Progenitor cell of endocrine pancreas (in vitro differentiated cells): ENCODE measurements around the gene PPP2R3B. TPM values are rescaled to one million over a fixed set of nuclear protein-coding genes. Genes with fewer than 3 reads are reported as not detected.
"Not testable (repeated sequence)": the region's sequence is repeated elsewhere in the genome, so short reads cannot be mapped to it uniquely, and the experiment has no call there.

ENCODE experiments used
- DNase-seq: peaks from one replicate; pipeline ENCODE4 v3.0.0; 2021; ENCODE audit warnings: low spot score; ENCODE audit not compliant: unreplicated experiment
- H3K27ac Mint-ChIP-seq: 2 replicates; pipeline ENCODE4 v1.8.0; 2021; ENCODE audit warnings: mild to moderate bottlenecking, moderate library complexity, mixed read lengths
- H3K27me3 Mint-ChIP-seq: 2 replicates; pipeline ENCODE4 v1.8.0; 2021; ENCODE audit warnings: mixed read lengths
- H3K36me3 Mint-ChIP-seq: 2 replicates; pipeline ENCODE4 v1.8.0; 2022; ENCODE audit warnings: mixed read lengths; ENCODE audit not compliant: insufficient read depth
- H3K4me1 Mint-ChIP-seq: 2 replicates; pipeline ENCODE4 v1.8.0; 2021; ENCODE audit warnings: low read depth, mixed read lengths
- H3K4me3 Mint-ChIP-seq: 2 replicates; pipeline ENCODE4 v1.8.0; 2021; ENCODE audit warnings: low read depth, mild to moderate bottlenecking, moderate library complexity, mixed read lengths
- H3K9me3 Mint-ChIP-seq: 2 replicates; pipeline ENCODE4 v1.8.0; 2021; ENCODE audit warnings: low read depth, mixed read lengths
- total RNA-seq: library from RNA; stranded (reverse); gene quantifications from 2 replicates; pipeline ENCODE4 v1.2.1, GENCODE V29; 2021
- TF ChIP-seq, protein P1 (sequence below): fragments of 200-600 bp; sonication (generic); IDR thresholded peaks from one replicate; pipeline ENCODE4 v1.5.0; 2021; ENCODE audit warnings: antibody characterized with exemption, mild to moderate bottlenecking; ENCODE audit not compliant: unreplicated experiment

The PPP2R3B gene
- total RNA-seq, 1 donor from 2014 or later = 72.6 TPM

DNA sequence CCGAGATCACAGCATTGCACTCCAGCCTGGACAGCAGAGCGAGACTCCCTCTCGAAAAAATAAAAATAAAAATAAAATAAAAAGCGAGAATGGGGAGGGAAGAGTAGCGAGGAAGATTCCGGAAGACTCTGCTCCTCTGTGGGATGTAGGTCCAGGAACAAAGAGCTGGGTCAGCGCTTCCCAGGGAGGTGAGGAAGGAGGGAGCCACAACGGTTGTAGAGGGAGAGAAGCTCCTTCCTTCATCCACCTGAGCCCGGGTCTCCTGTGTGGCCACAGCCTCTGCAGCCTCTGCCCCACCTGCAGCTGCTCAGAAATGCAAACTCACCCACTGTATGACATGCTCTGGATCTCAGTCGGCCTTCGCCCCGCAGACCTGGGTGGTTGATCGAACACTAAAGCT lies 3.8 kb upstream of the PPP2R3B start:
- H3K27me3 Mint-ChIP-seq = no peaks in the 10 kb centered on the region
- H3K36me3 Mint-ChIP-seq = no peaks in the 10 kb centered on the region
- H3K4me3 Mint-ChIP-seq = no peak overlapping the region
- H3K9me3 Mint-ChIP-seq = no peaks in the 10 kb centered on the region
- H3K27ac Mint-ChIP-seq = no peak overlapping the region
- H3K4me1 Mint-ChIP-seq = peaks cover 2% of the 10 kb centered on the region
- TF ChIP-seq, protein P1, sequence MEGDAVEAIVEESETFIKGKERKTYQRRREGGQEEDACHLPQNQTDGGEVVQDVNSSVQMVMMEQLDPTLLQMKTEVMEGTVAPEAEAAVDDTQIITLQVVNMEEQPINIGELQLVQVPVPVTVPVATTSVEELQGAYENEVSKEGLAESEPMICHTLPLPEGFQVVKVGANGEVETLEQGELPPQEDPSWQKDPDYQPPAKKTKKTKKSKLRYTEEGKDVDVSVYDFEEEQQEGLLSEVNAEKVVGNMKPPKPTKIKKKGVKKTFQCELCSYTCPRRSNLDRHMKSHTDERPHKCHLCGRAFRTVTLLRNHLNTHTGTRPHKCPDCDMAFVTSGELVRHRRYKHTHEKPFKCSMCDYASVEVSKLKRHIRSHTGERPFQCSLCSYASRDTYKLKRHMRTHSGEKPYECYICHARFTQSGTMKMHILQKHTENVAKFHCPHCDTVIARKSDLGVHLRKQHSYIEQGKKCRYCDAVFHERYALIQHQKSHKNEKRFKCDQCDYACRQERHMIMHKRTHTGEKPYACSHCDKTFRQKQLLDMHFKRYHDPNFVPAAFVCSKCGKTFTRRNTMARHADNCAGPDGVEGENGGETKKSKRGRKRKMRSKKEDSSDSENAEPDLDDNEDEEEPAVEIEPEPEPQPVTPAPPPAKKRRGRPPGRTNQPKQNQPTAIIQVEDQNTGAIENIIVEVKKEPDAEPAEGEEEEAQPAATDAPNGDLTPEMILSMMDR = no peak
- no peak for DNase-seq

DNA sequence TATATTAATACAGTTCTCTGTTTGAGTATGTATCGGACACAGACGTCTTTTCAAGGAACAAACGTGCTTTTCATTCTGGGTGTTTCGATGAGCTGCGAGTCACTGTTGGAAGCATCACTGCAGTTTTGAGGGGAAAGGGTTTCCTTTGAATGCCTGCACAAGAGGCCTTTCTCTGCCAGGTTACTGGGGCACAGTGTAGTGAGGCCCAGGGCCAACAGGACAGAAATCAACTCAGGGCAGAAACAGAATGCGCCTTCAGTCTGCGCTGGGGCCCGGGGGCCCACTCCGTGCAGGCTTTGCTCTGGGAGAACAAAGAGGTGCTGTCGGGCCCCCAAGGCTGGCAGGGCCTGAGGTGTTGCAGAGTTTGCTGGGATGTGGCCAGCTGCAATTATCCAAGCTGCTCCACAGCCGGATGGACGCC lies 2.3 kb upstream of the PPP2R3B start:
- TF ChIP-seq, protein P1 = no peak
- H3K27ac Mint-ChIP-seq = no peak overlapping the region
- no peaks in the 10 kb centered on the region for H3K9me3 Mint-ChIP-seq
- H3K4me3 Mint-ChIP-seq = no peak overlapping the region
- no peaks in the 10 kb centered on the region for H3K27me3 Mint-ChIP-seq
- H3K4me1 Mint-ChIP-seq = peaks cover 2% of the 10 kb centered on the region
- H3K36me3 Mint-ChIP-seq = no peaks in the 10 kb centered on the region
- no peak for DNase-seq

DNA sequence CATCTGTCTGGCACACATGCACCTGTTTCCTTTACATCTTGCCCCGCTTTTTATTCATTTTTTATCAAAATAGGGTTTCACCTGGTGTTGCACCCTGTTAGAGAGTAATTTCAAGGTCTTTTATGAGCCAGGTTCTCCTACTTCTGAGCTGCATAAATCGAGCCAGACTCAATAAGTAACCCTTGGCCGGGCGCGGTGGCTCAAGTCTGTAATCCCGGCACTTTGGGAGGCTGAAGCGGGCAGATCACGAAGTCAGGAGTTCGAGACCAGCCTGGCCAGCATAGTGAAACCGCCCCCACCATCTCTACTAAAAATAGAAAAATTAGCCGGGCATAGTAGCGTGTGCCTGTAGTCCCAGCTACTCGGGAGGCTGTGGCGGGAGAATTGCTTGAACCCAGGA lies 1.0 kb upstream of the PPP2R3B start:
- H3K4me3 Mint-ChIP-seq = peak overlapping the region; percentile 96
- no peaks in the 10 kb centered on the region for H3K27me3 Mint-ChIP-seq
- no peaks in the 10 kb centered on the region for H3K36me3 Mint-ChIP-seq
- no peak for DNase-seq
- H3K9me3 Mint-ChIP-seq = no peaks in the 10 kb centered on the region
- peaks cover 2% of the 10 kb centered on the region for H3K4me1 Mint-ChIP-seq
- H3K27ac Mint-ChIP-seq = peak overlapping the region; percentile 100
- TF ChIP-seq, protein P1 = no peak

DNA sequence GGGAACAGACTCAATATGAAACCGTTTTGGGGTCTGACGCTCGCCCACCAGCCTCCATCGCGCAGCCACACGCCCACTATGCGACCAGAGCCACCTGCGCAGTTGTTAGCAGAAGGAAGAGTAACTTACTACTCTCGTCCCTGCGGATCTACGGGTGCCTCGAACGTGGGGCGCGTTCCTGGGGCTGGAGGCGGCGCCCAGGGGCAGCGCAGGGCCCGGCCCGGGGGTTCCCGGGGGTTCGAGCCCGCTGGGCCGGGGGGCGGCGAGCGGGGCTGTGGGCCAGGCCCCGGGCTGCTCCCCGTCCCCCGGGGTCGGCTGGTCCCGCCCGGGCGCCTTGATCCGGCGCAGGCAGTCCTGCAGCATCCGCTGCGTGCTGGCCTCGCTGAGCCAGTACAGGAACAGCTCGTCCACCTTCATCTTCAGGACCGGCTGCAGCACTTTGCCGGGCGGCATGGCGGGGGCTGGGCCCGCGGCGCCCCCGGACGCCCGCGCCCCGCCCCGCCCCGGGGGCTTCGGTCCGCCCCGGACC lies 404 bp downstream of the PPP2R3B start:
- Mint-ChIP-seq H3K4me3 (peak overlapping the region; percentile 63), H3K9me3 (no peaks in the 10 kb centered on the region), H3K36me3 (no peaks in the 10 kb centered on the region), H3K4me1 (peaks cover 2% of the 10 kb centered on the region), H3K27me3 (no peaks in the 10 kb centered on the region), H3K27ac (no peak overlapping the region)
- TF ChIP-seq, protein P1 = no peak
- DNase-seq = no peak

DNA sequence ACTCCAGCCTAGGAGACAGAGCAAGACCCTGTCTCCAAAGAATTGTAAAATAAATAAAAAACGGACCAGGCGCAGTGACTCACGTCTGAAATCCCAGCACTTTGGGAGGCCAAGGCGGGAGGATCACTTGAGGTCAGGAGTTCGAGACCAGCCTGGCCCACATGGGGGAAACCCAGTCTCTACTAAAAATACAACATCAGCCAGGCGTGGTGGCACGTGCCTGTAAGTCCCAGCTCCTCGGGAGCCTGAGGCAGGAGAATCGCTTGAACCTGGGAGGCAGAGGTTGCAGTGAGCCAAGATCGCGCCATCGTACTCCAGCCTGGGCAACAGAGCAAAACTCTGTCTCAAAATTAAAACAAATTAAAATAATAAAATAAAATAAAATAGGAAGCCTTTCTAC lies 971 bp downstream of the PPP2R3B start:
- H3K4me1 Mint-ChIP-seq = not testable (repeated sequence)

DNA sequence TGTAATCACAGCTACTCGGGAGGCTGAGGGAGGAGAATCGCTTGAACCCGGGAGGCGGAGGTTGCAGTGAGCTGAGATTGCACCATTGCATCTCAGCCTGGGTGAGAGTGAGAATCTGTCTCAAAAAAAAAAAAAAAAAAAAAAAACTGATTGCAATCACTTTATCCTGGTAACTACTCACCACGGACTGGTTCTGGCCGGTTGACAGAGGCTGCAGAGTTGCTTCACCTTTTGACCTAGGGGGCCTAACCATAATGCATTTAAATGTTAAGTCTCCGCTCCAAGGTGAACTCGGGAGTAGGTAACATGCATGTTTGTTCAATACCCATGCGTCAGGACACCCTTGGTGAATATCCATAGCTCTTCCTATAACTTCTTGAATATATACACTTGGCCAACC lies 1.8 kb downstream of the PPP2R3B start:
- Mint-ChIP-seq H3K27me3 (no peaks in the 10 kb centered on the region), H3K9me3 (no peaks in the 10 kb centered on the region), H3K36me3 (no peaks in the 10 kb centered on the region), H3K27ac (no peak overlapping the region), H3K4me1 (peaks cover 2% of the 10 kb centered on the region), H3K4me3 (peak overlapping the region; percentile 14)
- TF ChIP-seq, protein P1 = no peak
- DNase-seq = no peak

More for the DNA sequence above, 971 bp downstream of the PPP2R3B start:
- not testable (repeated sequence) for DNase-seq, H3K36me3 Mint-ChIP-seq, H3K27ac Mint-ChIP-seq, H3K9me3 Mint-ChIP-seq, H3K27me3 Mint-ChIP-seq
- H3K4me3 Mint-ChIP-seq = peak overlapping the region; percentile 63
